ENCODE measurements around the gene PDXK. TPM values are rescaled to one million over a fixed set of nuclear protein-coding genes. Genes with fewer than 3 reads are reported as not detected.

Gene PDXK
- 100 to 1,000 TPM in 2 of 4 donors, 10 to 100 TPM in 2; 42.9 to 114 (median 82.0) TPM for total RNA-seq

- no CpG with 5 or more reads among the region's 117 CpGs for WGBS, 2 donors
- Histone ChIP-seq H3K27ac (peak within 1 kb of the TSS; percentile 91 to 96 (median 94)), H3K4me1 (peaks cover 32 to 49% (median 33%) of the 10 kb centered on the region in 3 donors), H3K36me3 (peaks cover 7 to 10% (median 8%) of the 10 kb centered on the region in 3 donors), H3K9me3 (no peaks in the 10 kb centered on the region), H3K27me3 (no peaks in the 10 kb centered on the region), H3K4me3 (peak within 1 kb of the TSS; percentile 69 to 96 (median 90))
- no peak for DNase-seq
- TF ChIP-seq CTCF (IDR thresholded peaks at IDR 0.05), result peak in 2 of 6 experiments; percentile 12 to 13
- TF ChIP-seq POLR2A (IDR thresholded peaks at IDR 0.05), result peak in 3 of 4 donors; percentile 54 to 87 (median 78)
- intact Hi-C loops (cut with DNase I), result no loop called here
Measured at GRCh38 chr21:43718872-43719747, at the start of gene PDXK. Gene PDXK, plus strand, starts transcription at chr21:43719129. Its CDS starts 166 bp downstream, at chr21:43719295.

GRCh38 chr21:43669828-43670605 is 48.9 kb upstream of the PDXK start:
- 78 to 86% methylated on average over 7 to 17 of the region's 20 CpGs for WGBS, 2 donors
- intact Hi-C loops (cut with DNase I), result no loop called here
- DNase-seq, result no peak
- Histone ChIP-seq H3K9me3 (no peaks in the 10 kb centered on the region), H3K27ac (no peak overlapping the region), H3K4me1 (peaks cover 0 to 30% (median 0%) of the 10 kb centered on the region in 3 donors), H3K4me3 (no peak overlapping the region), H3K36me3 (peaks cover 0 to 78% (median 21%) of the 10 kb centered on the region in 3 donors), H3K27me3 (no peaks in the 10 kb centered on the region)
- TF ChIP-seq CTCF (IDR thresholded peaks at IDR 0.05), result no peak
- TF ChIP-seq POLR2A (IDR thresholded peaks at IDR 0.05), result no peak

GRCh38 chr21:43675871-43676270 is 43.1 kb upstream of the PDXK start:
- DNase-seq, result no peak

GRCh38 chr21:43676391-43676790 is 42.5 kb upstream of the PDXK start:
- no peak for DNase-seq
- Histone ChIP-seq H3K27ac (no peak overlapping the region), H3K4me1 (no peaks in the 10 kb centered on the region), H3K4me3 (no peak overlapping the region), H3K36me3 (peaks cover 7 to 100% (median 30%) of the 10 kb centered on the region in 3 donors), H3K27me3 (no peaks in the 10 kb centered on the region), H3K9me3 (no peaks in the 10 kb centered on the region)
- intact Hi-C loops (cut with DNase I), result no loop called here
- TF ChIP-seq CTCF (IDR thresholded peaks at IDR 0.05) (no peak), POLR2A (IDR thresholded peaks at IDR 0.05) (no peak)
- WGBS, 2 donors, result 93 to 95% methylated on average over 15 of the region's 15 CpGs

More at GRCh38 chr21:43675871-43676270, 43.1 kb upstream of the PDXK start:
- Histone ChIP-seq H3K9me3 (no peaks in the 10 kb centered on the region), H3K4me1 (no peaks in the 10 kb centered on the region), H3K27me3 (no peaks in the 10 kb centered on the region), H3K36me3 (peaks cover 6 to 100% (median 33%) of the 10 kb centered on the region in 3 donors), H3K4me3 (no peak overlapping the region), H3K27ac (no peak overlapping the region)
- TF ChIP-seq CTCF (IDR thresholded peaks at IDR 0.05), result no peak
- TF ChIP-seq POLR2A (IDR thresholded peaks at IDR 0.05), result no peak
- intact Hi-C loops (cut with DNase I), result no loop called here
- 78 to 100% methylated on average over 2 to 3 of the region's 3 CpGs for whole genome bisulfite sequencing, 2 donors
